NCI-H2227 (cell line): ENCODE data around the gene PAM.

Source experiments
- DNase-seq: peaks from one replicate; lab custom pipeline; 2025; ENCODE audit not compliant: unreplicated experiment; lab: John Stamatoyannopoulos, UW

Gene PAM

GRCh38 chr5:102930244-102930643, 175.1 kb downstream of the PAM start:
- DNase-seq: no peak

- no peak for DNase-seq
These were observed 176.1 kb downstream of the PAM start for GRCh38 chr5:102931085-102931725.

- no peak for DNase-seq
These were observed 177.7 kb downstream of the PAM start for GRCh38 chr5:102932781-102933180.

GRCh38 chr5:102933316-102933715, 178.2 kb downstream of the PAM start:
- DNase-seq: no peak

GRCh38 chr5:102933721-102934459, 178.8 kb downstream of the PAM start:
- DNase-seq: no peak

GRCh38 chr5:102937894-102938293, 182.8 kb downstream of the PAM start:
- DNase-seq: no peak

- DNase-seq: peak; percentile 5
These were observed 186.0 kb downstream of the PAM start for GRCh38 chr5:102941111-102941510.

GRCh38 chr5:102946414-102946813, 191.3 kb downstream of the PAM start:
- DNase-seq: no peak

GRCh38 chr5:102946971-102947370, 191.9 kb downstream of the PAM start:
- no peak for DNase-seq

- no peak for DNase-seq
These were observed 200.4 kb downstream of the PAM start for GRCh38 chr5:102955488-102955887.

- no peak for DNase-seq
These were observed 201.5 kb downstream of the PAM start for GRCh38 chr5:102956599-102956998.

GRCh38 chr5:102957141-102957540, 202.0 kb downstream of the PAM start:
- no peak for DNase-seq

- peak; percentile 6 for DNase-seq
These were observed 203.4 kb downstream of the PAM start for GRCh38 chr5:102958481-102959011.

- no peak for DNase-seq
These were observed 203.9 kb downstream of the PAM start for GRCh38 chr5:102959055-102959454.

- DNase-seq: peak; percentile 2
These were observed 206.6 kb downstream of the PAM start for GRCh38 chr5:102961671-102962070.

GRCh38 chr5:102965653-102966052, 210.5 kb downstream of the PAM start:
- DNase-seq: no peak

GRCh38 chr5:102969641-102970040, 214.5 kb downstream of the PAM start:
- DNase-seq: no peak

GRCh38 chr5:102971676-102972293, 216.7 kb downstream of the PAM start:
- peak; percentile 16 for DNase-seq

GRCh38 chr5:102974177-102974576, 219.1 kb downstream of the PAM start:
- DNase-seq: no peak

- DNase-seq: no peak
These were observed 219.9 kb downstream of the PAM start for GRCh38 chr5:102975045-102975444.

GRCh38 chr5:102975457-102976182, 220.5 kb downstream of the PAM start:
- DNase-seq: no peak
